ENCODE results near the gene TCP11L1.

Gene TCP11L1, protein sequence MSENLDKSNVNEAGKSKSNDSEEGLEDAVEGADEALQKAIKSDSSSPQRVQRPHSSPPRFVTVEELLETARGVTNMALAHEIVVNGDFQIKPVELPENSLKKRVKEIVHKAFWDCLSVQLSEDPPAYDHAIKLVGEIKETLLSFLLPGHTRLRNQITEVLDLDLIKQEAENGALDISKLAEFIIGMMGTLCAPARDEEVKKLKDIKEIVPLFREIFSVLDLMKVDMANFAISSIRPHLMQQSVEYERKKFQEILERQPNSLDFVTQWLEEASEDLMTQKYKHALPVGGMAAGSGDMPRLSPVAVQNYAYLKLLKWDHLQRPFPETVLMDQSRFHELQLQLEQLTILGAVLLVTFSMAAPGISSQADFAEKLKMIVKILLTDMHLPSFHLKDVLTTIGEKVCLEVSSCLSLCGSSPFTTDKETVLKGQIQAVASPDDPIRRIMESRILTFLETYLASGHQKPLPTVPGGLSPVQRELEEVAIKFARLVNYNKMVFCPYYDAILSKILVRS

DNA sequence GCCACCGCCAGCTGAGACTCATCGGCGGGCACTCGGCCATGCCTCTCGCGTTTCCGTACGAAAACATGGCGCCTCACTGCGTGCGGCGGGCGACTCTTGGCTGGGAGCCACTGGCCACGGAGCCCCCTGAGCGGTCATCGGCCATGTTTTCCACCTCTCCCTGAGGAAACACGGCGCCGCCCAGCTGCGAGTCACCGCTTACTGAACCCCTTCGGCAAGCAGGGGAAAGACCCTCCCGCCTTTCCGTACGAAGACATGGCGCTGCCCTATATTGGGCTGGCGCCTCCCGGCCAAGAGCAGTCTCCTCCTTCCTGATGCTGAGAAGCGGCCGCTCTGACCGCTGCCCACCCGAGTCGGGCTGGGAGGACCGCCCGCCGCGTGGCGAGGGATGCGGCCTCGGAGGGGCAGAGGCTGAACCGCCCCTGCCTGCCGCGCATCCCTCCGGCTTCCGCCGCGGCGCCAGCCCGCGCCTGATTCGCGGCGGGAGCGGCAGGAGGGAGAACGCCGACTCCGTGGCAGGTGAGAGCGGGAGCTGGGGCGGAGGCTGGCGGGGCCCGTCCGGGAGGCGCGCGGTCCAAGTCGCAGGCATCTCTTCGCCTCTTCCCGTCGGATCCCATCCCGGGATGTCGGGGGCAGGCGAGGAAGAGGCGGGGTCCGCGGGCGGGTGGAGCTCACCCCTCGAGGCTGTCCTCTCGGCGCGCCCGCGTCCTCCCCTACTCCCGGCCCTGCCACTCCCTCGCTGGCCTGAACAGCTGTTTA is at the start of gene TCP11L1:
TCP11L1 (plus strand) TSS at position 299 of the 759 bp plus-strand sequence. CDS start 4,202 bp downstream, outside the sequence.
- peak; percentile 96 for DNase-seq

DNA sequence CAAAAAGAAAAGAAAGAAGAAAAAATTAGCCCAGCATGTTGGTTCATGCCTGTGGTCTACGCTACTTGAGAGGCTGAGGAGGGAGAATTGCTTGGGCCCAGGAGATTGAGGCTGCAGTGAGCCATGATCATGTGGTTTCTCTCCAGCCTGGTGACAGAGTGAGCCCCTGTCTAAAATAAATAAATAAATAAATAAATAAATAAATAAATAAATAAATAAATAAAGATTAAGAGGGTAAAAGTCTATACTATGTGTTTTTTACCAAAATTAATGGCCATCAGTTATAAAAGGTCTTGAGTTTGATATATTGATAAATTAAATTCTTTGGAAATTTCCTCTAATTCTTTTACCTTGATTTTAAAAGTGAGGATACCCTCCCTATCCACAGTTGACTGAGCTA is 48.9 kb upstream of the TCP11L1 start:
- DNase-seq, result no peak

- no peak for DNase-seq
Measured at GRCh38 chr11:32991427-32991826, 47.9 kb upstream of the TCP11L1 start.

- no peak for DNase-seq
Measured at GRCh38 chr11:32991898-32992297, 47.5 kb upstream of the TCP11L1 start.

DNA sequence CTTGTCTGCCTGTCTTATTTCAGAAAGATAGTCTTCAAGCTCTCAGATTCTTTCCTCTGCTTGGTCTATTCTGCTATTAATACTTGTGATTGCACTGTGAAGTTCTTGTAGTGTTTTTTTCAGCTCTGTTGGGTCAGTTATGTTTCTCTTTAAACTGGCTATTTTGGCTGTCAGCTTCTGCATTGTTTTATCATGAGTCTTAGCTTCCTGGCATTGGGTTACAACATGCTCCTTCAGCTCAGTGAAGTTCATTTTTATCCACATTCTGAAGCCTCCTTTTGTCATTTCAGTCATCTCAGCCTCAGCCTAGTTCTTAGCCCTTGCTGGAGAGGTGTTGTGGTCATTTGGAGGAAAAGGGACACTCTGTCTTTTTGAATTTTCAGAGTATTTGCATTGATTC is 39.2 kb upstream of the TCP11L1 start:
- no peak for DNase-seq

GRCh38 chr11:33001281-33001680 is 38.1 kb upstream of the TCP11L1 start:
- no peak for DNase-seq

DNA sequence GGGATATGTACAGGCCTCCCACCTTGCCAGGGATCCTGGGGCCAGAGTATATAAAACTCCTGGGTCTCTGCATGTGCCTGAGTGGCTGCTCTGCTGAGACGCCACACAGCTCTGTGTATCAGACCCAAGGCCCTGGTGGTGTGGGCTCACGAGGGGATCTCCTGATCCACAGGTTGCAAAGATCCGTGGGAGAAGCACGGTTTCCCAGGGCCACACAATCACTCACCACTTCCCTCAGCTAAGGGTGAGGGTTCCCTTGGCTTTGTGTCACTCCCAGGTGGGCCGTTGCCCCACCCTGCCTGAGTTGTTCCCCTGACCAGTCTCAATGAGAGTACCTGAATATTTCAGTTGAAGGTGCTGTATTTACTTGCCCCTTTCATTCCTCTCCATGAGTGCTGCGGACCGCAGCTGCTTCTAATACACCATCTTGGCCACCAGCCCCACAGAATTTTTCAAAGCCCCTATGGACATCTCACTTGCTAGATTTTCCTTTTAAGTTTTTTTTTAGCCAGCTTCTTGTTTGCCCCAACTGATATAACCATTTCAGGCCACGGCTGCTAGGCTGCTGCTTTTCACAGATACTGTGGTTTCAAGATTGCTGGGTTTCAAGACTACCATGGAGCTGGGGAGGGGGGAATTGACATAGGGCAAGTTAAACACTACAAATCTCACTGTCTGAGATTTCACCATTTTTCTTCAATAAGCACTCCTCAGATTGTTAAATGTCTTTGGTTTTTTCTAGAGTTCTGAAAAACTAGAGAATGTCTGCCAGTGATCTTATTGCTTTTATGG is 37.4 kb upstream of the TCP11L1 start:
- no peak for DNase-seq

- DNase-seq, result no peak
Measured at GRCh38 chr11:33005175-33005574, 34.2 kb upstream of the TCP11L1 start.

GRCh38 chr11:33006010-33006409 is 33.4 kb upstream of the TCP11L1 start:
- no peak for DNase-seq

DNA sequence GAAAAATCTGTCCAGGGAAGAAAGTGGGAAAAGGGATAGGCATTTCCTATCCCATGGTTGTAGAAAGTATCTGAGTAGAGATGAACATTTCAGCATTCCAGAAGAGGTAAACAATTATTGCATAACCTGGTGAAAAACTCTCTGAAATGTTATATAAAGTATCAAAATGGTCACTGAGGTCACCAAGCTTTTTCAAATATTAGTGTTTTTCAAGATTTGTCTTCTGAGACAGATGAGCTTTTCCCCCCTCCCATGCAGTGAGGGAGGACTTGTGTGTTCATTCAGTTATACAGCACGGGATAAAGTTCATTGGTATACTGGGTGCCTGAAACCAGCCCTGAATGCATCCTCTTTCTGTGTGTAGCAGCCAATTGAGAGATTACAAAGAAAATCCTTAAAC is 25.6 kb upstream of the TCP11L1 start:
- no peak for DNase-seq

GRCh38 chr11:33015621-33016551 is 23.5 kb upstream of the TCP11L1 start, which contains the start of gene DEPDC7:
Gene DEPDC7 (plus strand): TSS chr11:33015878. CDS start chr11:33015956, 78 bp downstream.
- DNase-seq, result peak; percentile 92

GRCh38 chr11:33016654-33017053 is 22.7 kb upstream of the TCP11L1 start:
- DNase-seq, result no peak

DNA sequence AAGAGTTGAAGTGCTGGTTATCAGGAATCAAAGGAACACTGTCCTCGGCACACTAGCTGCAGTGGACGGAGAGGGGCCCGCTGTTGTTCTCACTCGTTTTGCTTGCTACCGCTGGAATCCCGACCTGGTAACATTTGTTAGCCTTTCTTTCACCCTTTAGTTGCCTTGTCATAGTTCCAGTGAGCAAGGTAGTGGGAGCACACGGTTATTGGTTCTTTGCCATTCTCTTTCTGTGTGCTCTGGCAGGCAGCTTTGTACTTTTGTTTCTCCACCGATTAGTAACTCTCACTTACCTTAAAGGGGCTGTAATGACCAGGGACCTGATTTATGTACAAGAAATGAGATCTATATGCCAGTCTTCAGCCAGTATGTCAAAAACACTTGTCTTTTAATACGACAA is 21.9 kb upstream of the TCP11L1 start:
- DNase-seq, result no peak

DNA sequence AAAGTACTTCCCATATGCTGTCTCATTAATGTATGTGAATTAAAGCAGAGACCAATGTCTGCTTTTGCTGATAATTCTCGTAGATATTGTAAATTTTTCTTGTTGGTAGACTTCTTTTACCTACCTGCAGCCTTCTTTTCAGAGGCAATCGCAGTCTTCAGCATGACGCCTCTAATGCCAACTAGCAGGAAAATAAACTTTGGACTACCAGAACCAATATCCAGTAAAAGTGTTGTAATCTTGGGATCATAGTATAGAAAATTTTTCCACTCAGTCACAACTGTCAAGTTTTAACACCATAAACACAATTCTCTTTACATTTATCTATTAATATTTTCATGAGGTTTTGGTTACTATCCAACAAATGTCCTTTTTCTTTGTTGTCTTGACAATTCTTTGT is 21.4 kb upstream of the TCP11L1 start:
- no peak for DNase-seq

DNA sequence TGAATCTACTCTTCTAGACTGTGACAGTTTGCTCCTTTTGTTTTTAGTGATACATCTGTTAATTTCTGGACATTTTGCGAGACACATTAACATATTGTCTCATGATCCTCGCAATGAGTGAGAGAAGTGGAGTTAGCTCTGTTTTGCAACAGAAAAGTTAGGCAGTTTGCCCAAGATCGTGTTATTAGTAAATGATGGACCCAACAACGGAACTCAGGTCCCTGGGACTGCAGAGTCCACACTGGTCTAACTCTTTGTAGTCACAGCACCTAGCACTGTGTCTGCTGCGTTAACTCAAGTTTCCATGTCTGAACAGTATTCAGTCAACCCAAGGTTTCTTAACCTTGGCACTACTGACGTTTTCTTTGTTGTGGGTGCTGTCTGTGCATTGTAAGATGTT is 20.5 kb upstream of the TCP11L1 start:
- no peak for DNase-seq

DNA sequence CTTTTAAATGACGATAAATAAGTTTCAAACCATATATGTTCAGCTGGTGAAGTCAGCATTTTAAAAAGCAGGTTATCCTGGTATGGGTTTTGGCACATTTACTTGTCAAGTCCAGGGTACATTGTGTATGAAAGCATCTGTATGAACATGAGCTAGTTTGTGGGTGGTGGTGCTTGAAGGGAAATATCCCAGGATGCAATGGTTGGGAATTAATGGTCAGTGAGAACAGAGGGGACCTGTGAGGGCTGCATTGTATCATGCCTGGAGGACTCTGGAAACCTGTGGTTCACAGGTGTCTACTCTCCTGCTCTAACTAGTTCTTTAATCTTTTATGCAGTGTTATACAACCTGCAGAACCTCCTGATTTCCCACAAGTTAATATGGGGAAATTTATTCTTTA is 17.9 kb upstream of the TCP11L1 start:
- DNase-seq, result no peak

DNA sequence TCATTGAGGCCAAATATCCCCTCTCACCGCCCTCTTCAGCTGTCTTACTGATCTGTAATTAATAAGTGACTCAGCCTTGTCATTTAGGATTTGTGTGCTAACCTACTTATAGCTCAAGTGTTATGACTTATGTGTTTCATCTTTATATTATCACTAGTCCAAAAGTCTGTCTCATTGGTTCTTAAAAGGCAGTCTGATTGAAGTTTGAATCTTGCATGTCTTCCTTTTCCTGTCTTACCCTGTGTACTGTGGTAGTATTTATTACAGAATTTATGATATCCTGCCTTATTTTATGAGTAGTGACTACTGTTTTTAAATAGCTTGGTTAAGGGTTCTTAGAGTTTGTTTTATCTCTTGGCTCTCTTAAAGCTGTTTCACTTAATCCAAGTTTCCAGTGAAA is 17.4 kb upstream of the TCP11L1 start:
- DNase-seq, result no peak

- no peak for DNase-seq
Measured at GRCh38 chr11:33025339-33025722, 14.0 kb upstream of the TCP11L1 start.

GRCh38 chr11:33027233-33027632 is 12.1 kb upstream of the TCP11L1 start:
- no peak for DNase-seq

GRCh38 chr11:33027846-33028536 is 11.4 kb upstream of the TCP11L1 start:
- no peak for DNase-seq

DNA sequence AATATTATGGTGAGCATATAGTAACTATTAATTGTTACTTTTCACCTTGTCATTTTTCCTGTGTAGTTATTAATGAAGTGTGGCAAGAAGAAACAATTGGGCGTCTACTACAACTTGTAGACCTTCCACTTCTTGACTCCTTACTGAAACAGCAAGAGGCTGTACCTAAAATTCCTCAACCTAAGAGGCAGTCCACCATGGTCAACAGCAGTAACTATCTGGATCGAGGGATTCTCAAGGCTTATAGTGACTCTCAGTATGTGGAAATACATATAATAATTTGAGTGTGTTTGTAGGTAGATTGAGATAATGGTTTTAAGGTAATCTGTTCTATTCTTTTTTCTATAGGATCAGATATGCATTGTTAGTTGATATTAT is 10.8 kb upstream of the TCP11L1 start:
- DNase-seq, result no peak
